Keratinocyte (primary cell): ENCODE measurements around the gene HPS1.

Experiments
- CTCF ChIP-seq, 3 experiments: IDR thresholded peaks in 1 of 3; conservative IDR thresholded peaks in 1 of 3; optimal IDR thresholded peaks in 1 of 3; 2 replicates in 2 of 3; 3 replicates in 1 of 3; pipeline versions ENCODE3 to v1.5.1; 2011; ENCODE audit warnings: low read length in 3 of 3, mild to moderate bottlenecking in 3 of 3, moderate library complexity in 2 of 3, control low read depth in 1 of 3, inconsistent platforms in 1 of 3; ENCODE audit not compliant: insufficient read depth in 2 of 3; ENCODE audit errors: extremely low read depth in 1 of 3
- EZH2 ChIP-seq: IDR thresholded peaks from one replicate; pipeline ENCODE4 v1.6.1; 2012; ENCODE audit warnings: inconsistent platforms, mild to moderate bottlenecking, low read length, moderate library complexity

GRCh38 chr10:98422182-98422581, 24.6 kb downstream of the HPS1 start:
- TF ChIP-seq CTCF (optimal IDR thresholded peaks at IDR 0.05 in 1 of 3, IDR thresholded peaks at IDR 0.05 in 1 of 3, conservative IDR thresholded peaks at IDR 0.05 in 1 of 3; ENCODE audit: extremely low read depth in 1 of 3, insufficient read depth in 2 of 3, low read length in 3 of 3) (no peak), EZH2 (no peak)
